Measurements from ENCODE around the gene QSOX2. TPM values are rescaled to one million over a fixed set of nuclear protein-coding genes. Genes with fewer than 3 reads are reported as not detected.

The QSOX2 gene
- total RNA-seq, 2 donors from 2014 or later: 4.3 to 12.2 TPM

GRCh38 chr9:136212345-136212950 lies 33.2 kb downstream of the QSOX2 start:
- Histone ChIP-seq H3K27me3 (replicated peaks; ENCODE audit: insufficient read depth) (no peaks in the 10 kb centered on the region), H3K9me3 (no peaks in the 10 kb centered on the region), H3K4me1 (replicated peaks) (no peaks in the 10 kb centered on the region), H3K27ac (no peak overlapping the region), H3K4me3 (no peak overlapping the region), H3K36me3 (peaks cover 0 to 4% of the 10 kb centered on the region in 2 donors)
- DNase-seq (ENCODE audit: low spot score): no peak
- intact Hi-C loops (cut with DNase I): no loop called here
- WGBS: 94% methylated on average over 28 of the region's 28 CpGs
- TF ChIP-seq POLR2AphosphoS5 (IDR thresholded peaks at IDR 0.05) (no peak), POLR2A (IDR thresholded peaks at IDR 0.05) (no peak)
- TF ChIP-seq, protein P1, sequence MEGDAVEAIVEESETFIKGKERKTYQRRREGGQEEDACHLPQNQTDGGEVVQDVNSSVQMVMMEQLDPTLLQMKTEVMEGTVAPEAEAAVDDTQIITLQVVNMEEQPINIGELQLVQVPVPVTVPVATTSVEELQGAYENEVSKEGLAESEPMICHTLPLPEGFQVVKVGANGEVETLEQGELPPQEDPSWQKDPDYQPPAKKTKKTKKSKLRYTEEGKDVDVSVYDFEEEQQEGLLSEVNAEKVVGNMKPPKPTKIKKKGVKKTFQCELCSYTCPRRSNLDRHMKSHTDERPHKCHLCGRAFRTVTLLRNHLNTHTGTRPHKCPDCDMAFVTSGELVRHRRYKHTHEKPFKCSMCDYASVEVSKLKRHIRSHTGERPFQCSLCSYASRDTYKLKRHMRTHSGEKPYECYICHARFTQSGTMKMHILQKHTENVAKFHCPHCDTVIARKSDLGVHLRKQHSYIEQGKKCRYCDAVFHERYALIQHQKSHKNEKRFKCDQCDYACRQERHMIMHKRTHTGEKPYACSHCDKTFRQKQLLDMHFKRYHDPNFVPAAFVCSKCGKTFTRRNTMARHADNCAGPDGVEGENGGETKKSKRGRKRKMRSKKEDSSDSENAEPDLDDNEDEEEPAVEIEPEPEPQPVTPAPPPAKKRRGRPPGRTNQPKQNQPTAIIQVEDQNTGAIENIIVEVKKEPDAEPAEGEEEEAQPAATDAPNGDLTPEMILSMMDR (IDR thresholded peaks at IDR 0.05): no peak

DNA sequence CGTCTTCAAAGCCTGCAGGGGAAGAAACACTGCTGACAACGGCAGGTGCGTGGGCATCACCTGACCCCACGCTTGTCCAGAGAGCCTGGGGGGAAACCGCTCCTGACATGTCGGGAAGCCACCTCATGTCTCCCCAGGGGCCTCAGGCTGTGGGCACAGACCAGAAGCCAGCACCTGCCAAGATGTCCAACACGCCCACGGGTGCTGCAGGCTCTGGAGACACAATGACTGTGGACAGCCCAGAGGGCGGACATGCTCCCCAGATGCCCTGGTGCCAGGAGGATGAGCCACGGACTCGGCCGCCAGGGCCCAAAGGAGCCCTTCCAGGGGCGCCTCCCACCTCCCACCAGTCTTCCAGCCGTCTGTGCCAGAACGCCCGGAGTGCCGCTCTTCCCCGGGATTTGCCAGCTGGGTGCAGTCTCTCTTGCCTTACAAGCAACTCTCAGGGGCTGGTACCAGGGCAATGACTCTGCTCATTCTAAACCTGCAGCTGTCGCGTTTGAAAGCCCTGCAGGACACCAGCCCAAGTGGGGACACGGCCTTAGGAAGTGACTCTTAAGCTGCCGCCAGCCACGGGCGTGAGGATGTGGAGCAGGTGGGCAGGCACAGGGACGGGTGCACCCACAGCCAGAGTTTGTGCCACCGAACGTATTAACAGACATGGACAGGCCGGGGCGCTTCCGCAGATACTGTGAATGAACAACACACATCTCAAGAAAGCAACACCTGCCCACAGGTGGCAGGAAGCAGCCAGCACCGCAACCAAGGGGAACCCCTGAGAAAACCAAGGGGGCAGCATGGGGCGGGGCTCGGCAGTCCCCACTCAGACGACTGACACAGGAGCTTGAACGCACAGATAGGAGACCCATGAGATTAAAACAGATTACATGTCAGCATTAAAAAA lies 33.9 kb downstream of the QSOX2 start:
- WGBS: 93% methylated on average over 33 of the region's 35 CpGs
- Histone ChIP-seq H3K27ac (no peak overlapping the region), H3K4me1 (replicated peaks) (no peaks in the 10 kb centered on the region), H3K27me3 (replicated peaks; ENCODE audit: insufficient read depth) (no peaks in the 10 kb centered on the region), H3K9me3 (no peaks in the 10 kb centered on the region), H3K36me3 (peaks cover 0 to 4% of the 10 kb centered on the region in 2 donors), H3K4me3 (no peak overlapping the region)
- no peak for DNase-seq (ENCODE audit: low spot score)
- TF ChIP-seq POLR2A (IDR thresholded peaks at IDR 0.05): no peak
- TF ChIP-seq POLR2AphosphoS5 (IDR thresholded peaks at IDR 0.05): no peak
- TF ChIP-seq, protein P1 (IDR thresholded peaks at IDR 0.05): no peak
- intact Hi-C loops (cut with DNase I): no loop called here

DNA sequence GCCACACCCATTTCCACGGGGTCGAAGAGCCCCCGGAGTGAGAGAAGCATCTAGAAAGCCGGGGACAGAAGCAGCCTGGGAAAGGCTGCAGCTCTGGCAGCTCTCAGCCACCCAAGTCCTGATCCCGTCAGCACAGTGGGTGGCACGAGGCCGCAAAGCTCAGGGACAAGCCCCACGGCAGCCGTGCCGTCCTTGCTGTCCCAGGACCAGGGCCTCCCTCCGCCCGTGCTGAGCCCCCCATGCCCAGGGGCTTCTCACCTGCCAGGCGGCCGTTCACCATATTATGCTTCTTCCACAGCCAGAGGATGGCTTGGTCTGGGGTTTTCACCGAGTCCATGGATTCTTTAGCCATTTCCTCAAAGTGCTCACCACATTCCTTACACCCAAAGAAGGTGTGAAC lies 34.6 kb downstream of the QSOX2 start:
- Histone ChIP-seq H3K9me3 (no peaks in the 10 kb centered on the region), H3K27ac (no peak overlapping the region), H3K4me1 (replicated peaks) (no peaks in the 10 kb centered on the region), H3K36me3 (peaks cover 0 to 4% of the 10 kb centered on the region in 2 donors), H3K4me3 (no peak overlapping the region), H3K27me3 (replicated peaks; ENCODE audit: insufficient read depth) (no peaks in the 10 kb centered on the region)
- intact Hi-C loops (cut with DNase I): no loop called here
- TF ChIP-seq, protein P1 (IDR thresholded peaks at IDR 0.05): no peak
- TF ChIP-seq POLR2AphosphoS5 (IDR thresholded peaks at IDR 0.05) (no peak), POLR2A (IDR thresholded peaks at IDR 0.05) (no peak)
- no peak for DNase-seq (ENCODE audit: low spot score)
- WGBS: 89% methylated on average over 14 of the region's 15 CpGs

GRCh38 chr9:136210276-136210675 lies 35.3 kb downstream of the QSOX2 start:
- H3K27me3 ChIP-seq (replicated peaks; ENCODE audit: insufficient read depth): no peaks in the 10 kb centered on the region
- H3K4me1 ChIP-seq (replicated peaks): no peaks in the 10 kb centered on the region
- peaks cover 0 to 4% of the 10 kb centered on the region in 2 donors for H3K36me3 ChIP-seq
- DNase-seq (ENCODE audit: low spot score): no peak
- H3K27ac ChIP-seq: no peak overlapping the region
- intact Hi-C loops (cut with DNase I): no loop called here
- H3K4me3 ChIP-seq: no peak overlapping the region
- H3K9me3 ChIP-seq: no peaks in the 10 kb centered on the region
- 93% methylated on average over 16 of the region's 16 CpGs for WGBS
- TF ChIP-seq, protein P1 (IDR thresholded peaks at IDR 0.05): no peak
- no peak for TF ChIP-seq POLR2A (IDR thresholded peaks at IDR 0.05)
- TF ChIP-seq POLR2AphosphoS5 (IDR thresholded peaks at IDR 0.05): no peak
